Measurements from ENCODE around the gene TFB1M.
A peak's percentile ranks its signal among the peaks of the same experiment; 100 is the strongest.
"Not testable (repeated sequence)": the region's sequence is repeated elsewhere in the genome, so short reads cannot be mapped to it uniquely, and the experiment has no call there.

TFB1M gene

DNA sequence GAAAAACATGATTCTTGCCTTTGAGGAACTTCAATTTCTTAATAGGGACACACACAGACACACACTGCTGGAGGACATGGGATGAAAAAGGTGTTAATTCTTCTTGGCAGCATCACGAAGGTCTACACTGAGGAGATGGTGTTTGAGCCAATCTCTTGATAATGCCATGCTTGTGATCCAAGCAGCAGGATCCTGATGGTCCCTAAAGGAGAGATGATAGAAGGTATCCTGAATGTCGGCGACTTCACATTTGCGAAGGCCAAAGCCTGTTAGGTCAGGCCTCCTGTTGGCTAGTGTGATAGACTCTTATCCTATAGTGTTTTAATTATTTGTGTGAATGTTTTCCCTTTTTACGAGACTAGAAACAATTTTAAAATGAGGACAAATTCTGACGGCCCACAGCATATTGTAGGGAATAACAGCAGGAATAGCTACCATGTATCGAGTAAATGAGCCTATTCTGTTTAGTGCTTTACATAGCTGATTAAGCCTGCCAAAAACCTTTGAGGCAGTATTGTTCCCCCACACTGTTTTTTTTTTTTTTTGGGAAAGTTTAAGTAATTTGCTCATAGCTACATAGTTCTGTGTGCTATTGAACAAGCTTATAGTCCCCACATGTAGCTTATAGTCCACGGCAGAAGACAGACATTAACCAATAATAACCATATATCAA is 15.3 kb upstream of the TFB1M start:
- no peak for DNase-seq (ENCODE audit: low read depth)

- no peak for DNase-seq (ENCODE audit: low read depth)
Observed at GRCh38 chr6:155328539-155329459, 14.5 kb upstream of the TFB1M start.

- no peak for DNase-seq (ENCODE audit: low read depth)
Observed at GRCh38 chr6:155328074-155328538, 13.8 kb upstream of the TFB1M start.

GRCh38 chr6:155327326-155328073 is 13.2 kb upstream of the TFB1M start:
- DNase-seq (ENCODE audit: low read depth): peak; percentile 46

DNA sequence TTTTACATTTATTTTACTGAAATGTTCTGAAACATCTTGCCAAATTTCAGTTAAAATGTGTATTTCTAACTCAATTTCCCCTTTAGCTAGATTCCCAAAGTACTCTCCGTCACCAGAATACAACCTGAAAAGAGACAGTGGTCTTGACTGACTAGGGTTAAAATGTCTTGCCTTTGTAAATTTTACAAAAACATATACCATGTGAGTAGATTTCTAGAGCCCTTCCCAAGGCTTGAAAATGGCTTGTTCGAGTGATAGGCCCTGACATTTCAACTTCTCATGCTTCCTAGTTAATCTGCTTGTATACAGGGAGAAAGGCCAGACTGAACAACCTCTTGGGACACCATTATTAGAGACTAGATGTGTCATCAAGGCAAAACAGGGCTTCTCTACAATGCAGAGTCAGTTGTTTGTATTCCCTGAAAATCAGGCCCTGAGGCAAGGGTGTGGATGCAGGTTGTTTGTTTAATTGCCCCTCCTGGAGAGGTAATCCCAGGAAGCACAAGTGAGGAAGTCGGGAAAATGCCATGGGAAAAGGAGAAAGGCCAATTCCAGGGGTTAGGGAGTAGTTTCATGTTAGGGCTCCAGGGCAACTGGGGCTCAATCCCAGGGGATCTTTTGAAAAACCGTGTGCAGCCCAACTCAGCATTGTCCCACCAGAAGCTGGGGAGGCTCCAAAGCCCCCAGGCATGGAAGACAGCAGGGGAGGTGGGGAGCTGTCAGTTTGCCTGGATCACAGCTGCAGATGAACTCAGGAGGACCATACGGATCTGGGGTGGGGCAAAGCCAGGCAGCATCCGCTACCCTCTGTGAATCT is 11.6 kb upstream of the TFB1M start:
- no peak for DNase-seq (ENCODE audit: low read depth)

- DNase-seq (ENCODE audit: low read depth): no peak
Observed at GRCh38 chr6:155324993-155325392, 10.7 kb upstream of the TFB1M start.

GRCh38 chr6:155324172-155324571 is 9.9 kb upstream of the TFB1M start:
- DNase-seq (ENCODE audit: low read depth): no peak

DNA sequence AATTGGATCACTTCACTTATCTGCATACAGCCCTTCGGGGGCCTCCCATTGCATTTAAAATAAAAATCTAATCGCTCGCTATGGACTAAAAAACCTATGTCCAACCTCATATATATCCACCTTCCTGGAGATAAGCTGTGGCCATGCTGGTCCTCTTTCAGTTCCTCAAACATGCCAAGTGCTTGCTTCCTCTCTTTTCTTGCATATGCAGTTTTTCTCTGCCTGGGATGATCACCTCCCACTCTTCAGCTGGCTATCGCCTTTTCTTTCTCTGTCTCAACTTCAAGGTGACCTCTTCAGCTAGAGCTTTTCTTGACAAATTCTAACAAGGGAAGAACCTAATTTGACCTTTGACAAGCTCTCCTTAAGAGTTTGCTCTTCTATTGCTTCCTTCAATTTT is 5.6 kb upstream of the TFB1M start:
- DNase-seq (ENCODE audit: low read depth): no peak

GRCh38 chr6:155317186-155317585 is 2.9 kb upstream of the TFB1M start:
- no peak for DNase-seq (ENCODE audit: low read depth)

- DNase-seq (ENCODE audit: low read depth): no peak
Observed at GRCh38 chr6:155316419-155316818, 2.1 kb upstream of the TFB1M start.

GRCh38 chr6:155315516-155315871 is 1.2 kb upstream of the TFB1M start:
- DNase-seq (ENCODE audit: low read depth): no peak

DNA sequence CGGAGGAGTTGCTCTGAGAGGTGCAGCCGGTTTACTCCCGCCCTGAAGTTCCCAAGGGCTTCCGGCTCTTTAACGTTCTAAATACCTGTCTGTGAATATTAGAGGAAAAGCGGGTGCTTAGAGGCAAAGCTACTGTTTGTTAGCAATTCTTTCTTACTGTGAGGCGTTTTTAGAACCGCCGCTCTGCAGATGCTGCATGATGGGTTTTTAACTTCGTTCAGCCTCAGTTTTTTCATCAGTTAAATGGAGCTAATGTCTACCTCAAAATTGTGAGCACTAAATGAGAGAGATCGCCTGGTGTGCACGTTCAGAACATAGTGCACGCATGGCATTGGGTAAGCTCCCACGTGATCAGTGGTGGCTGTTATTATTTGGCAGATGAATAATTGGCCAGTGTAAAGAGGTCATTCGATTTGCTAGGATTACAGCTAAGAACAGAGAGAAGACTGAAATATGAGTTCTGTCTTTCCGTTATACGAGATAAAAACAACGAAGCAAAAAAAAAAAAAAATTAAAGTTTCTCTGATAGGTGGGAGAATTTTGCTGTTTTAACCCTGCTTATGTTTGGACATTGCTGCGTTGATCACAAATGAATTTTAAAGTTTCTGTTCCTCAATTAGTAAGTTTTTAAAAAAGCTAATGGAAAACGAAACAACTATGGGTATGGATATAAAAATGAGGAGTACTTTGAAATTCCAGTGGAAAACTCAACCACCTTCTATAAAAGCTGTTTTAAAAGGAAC is 660 bp upstream of the TFB1M start:
- DNase-seq (ENCODE audit: low read depth): peak; percentile 25

DNA sequence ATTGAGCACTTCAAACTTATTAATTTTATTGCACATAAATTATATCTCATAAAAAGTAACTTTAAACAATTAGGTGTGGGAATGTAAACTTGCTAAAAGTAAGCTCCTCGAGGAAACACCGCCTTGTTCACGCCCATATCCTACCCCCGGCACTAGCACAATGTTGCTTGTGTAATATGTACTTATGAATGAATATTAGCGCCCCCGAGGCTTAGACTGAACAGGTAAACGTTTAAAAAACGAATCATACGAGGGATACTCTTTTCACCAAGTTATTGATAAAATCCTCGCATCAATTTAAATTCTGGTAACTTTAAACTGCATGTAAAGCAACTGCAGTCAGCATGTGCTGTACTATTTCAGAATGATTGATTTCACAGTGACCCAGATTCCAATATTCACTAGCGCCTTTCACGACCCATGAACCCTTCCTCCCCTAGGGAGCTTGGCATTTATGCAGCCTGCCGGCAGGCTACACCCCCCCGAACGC is 637 bp downstream of the TFB1M start:
- peak; percentile 25 for DNase-seq (ENCODE audit: low read depth)

DNA sequence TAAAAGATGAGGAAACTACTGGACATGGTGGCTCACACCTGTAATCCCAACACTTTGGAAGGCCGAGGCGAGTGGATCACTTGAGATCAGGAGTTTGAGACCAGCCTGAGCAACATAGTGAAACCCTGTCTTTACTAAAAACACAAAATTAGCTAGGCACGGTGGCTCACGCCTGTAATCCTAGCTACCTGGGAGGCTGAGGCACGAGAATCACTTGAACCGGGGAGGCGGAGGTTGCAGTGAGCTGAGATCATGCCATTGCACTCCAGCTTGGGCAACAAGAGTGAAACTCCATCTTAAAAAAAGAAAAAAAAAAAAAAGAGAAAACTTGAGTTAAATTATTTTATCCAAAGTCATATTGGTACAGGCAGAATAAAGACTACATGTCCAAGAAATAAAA is 1.3 kb downstream of the TFB1M start:
- DNase-seq (ENCODE audit: low read depth): not testable (repeated sequence)

GRCh38 chr6:155311583-155311982 is 2.7 kb downstream of the TFB1M start:
- DNase-seq (ENCODE audit: low read depth): no peak

DNA sequence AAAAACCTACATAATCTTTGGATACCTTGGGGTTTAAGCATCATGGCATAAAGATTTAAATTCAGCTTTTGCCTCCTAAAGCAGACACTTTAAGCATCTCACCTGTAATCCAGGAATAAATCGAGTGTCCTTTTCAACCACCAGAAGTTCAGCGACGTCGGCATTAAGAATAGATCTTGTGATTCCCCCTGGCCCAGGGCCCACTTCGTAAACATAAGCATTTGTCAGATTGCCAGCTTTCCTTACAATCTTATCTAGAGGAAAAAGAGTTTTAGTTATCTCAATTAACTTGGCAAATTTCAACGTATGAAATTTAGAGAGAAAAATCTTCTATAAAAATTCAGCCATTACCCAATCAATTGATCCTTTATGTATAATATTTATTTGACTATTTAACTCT is 3.2 kb downstream of the TFB1M start:
- no peak for DNase-seq (ENCODE audit: low read depth)

DNA sequence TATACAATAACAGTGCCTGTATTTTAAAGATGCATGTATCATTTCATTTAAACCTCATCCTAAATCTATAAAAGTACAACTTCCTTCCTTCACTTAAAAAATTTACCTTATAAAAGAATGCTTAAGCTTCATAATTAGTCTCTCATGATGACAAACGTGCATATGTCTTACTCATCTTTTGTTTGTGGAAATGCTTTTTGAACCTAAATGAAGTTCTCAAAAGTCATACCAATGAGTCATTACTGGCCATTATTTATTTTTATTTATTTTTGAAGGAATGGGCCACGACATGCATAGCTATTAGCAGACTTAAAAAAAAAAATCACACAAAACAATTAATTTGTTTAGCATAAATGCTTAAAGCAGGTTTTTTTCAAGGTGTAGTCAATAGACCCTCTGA is 3.7 kb downstream of the TFB1M start:
- no peak for DNase-seq (ENCODE audit: low read depth)

GRCh38 chr6:155309150-155309549 is 5.1 kb downstream of the TFB1M start:
- no peak for DNase-seq (ENCODE audit: low read depth)

- DNase-seq (ENCODE audit: low read depth): no peak
Observed at GRCh38 chr6:155306958-155307357, 7.3 kb downstream of the TFB1M start.

DNA sequence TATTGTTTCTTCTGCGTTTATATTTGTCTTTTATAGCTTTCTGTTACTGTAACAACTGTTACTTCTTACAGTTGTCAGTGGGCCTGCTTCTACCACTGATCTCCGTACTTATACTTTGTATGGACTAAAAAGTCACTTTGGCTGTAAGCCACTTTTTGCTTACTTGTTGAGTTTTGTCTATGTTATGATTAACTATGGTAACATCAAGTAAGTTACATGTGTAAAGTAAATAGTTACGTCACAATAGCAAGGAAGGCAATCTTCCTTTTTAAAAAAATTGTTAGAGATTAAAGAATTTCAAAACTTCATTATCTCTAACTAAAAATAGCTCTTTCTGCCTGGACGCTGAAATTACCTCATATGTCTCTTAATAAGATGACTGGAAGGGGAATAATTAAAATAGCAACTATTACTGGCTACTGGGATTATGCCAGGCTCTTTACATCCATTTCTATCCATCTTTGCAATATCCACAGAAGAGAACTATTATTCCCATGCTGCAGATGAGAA is 10.9 kb downstream of the TFB1M start:
- DNase-seq (ENCODE audit: low read depth): no peak

- no peak for DNase-seq (ENCODE audit: low read depth)
Observed at GRCh38 chr6:155301867-155302266, 12.4 kb downstream of the TFB1M start.

All from T follicular helper cell (primary cell).